G401 (cell line): ENCODE measurements around the gene CDH5. TPM values are rescaled to one million over a fixed set of nuclear protein-coding genes. Genes with fewer than 3 reads are reported as not detected.

Source experiments
- DNase-seq: peaks from one replicate; pipeline ENCODE4 v3.0.0-alpha.2; 2015; ENCODE audit warnings: low spot score
- in situ Hi-C: cut with HindIII; loops from 2 replicates; pipeline ENCODE4 v1.10.0; 2016; ENCODE audit warnings: low sequenced_read_pairs, mixed read lengths
- total RNA-seq: library from RNA; depleted of rRNA; stranded (reverse); fragments of >200 nt; shearing (Covaris generic); gene quantifications from 2 replicates; pipeline ENCODE4 v1.2.3, GENCODE V29; 2014

The CDH5 gene
- total RNA-seq, 1 experiment from 2014 or later: not detected

- in situ Hi-C loops: no loop called here
- DNase-seq: no peak
Measured at GRCh38 chr16:66427036-66427860, 60.8 kb downstream of the CDH5 start, which contains the start of gene BEAN1. BEAN1 (plus strand) TSS chr16:66427295; CDS start chr16:66437677, 10,382 bp downstream.

- in situ Hi-C loops: no loop called here
- no peak for DNase-seq
Measured at GRCh38 chr16:66427871-66428681, 61.6 kb downstream of the CDH5 start.

GRCh38 chr16:66428682-66429251, 62.3 kb downstream of the CDH5 start:
- no peak for DNase-seq
- in situ Hi-C loops: no loop called here

GRCh38 chr16:66429290-66429962, 62.9 kb downstream of the CDH5 start:
- in situ Hi-C loops: no loop called here
- DNase-seq: no peak

- DNase-seq: no peak
- in situ Hi-C loops: no loop called here
Measured at GRCh38 chr16:66430214-66430613, 63.7 kb downstream of the CDH5 start.

- DNase-seq: no peak
- in situ Hi-C loops: no loop called here
Measured at GRCh38 chr16:66431760-66432159, 65.3 kb downstream of the CDH5 start.

GRCh38 chr16:66432429-66432828, 65.9 kb downstream of the CDH5 start:
- in situ Hi-C loops: no loop called here
- DNase-seq: no peak

GRCh38 chr16:66434619-66435430, 68.3 kb downstream of the CDH5 start:
- in situ Hi-C loops: no loop called here
- DNase-seq: no peak

GRCh38 chr16:66435896-66436295, 69.4 kb downstream of the CDH5 start:
- in situ Hi-C loops: no loop called here
- DNase-seq: no peak

- in situ Hi-C loops: no loop called here
- no peak for DNase-seq
Measured at GRCh38 chr16:66437391-66437945, 71.0 kb downstream of the CDH5 start.

- DNase-seq: no peak
- in situ Hi-C loops: no loop called here
Measured at GRCh38 chr16:66438536-66438935, 72.0 kb downstream of the CDH5 start.

- DNase-seq: no peak
- in situ Hi-C loops: no loop called here
Measured at GRCh38 chr16:66439051-66439730, 72.7 kb downstream of the CDH5 start.

GRCh38 chr16:66440271-66440802, 73.8 kb downstream of the CDH5 start:
- DNase-seq: no peak
- in situ Hi-C loops: no loop called here

- in situ Hi-C loops: no loop called here
- no peak for DNase-seq
Measured at GRCh38 chr16:66440970-66441369, 74.5 kb downstream of the CDH5 start.

- in situ Hi-C loops: no loop called here
- no peak for DNase-seq
Measured at GRCh38 chr16:66441586-66442375, 75.3 kb downstream of the CDH5 start.

- no peak for DNase-seq
- in situ Hi-C loops: no loop called here
Measured at GRCh38 chr16:66442502-66443268, 76.2 kb downstream of the CDH5 start.
